Measurements from ENCODE around the gene LIM2.

The LIM2 gene

GRCh38 chr19:51339687-51340656 lies 47.8 kb downstream of the LIM2 start:
- DNase-seq (ENCODE audit: low read depth), result peak; percentile 98

GRCh38 chr19:51339313-51339686 lies 48.5 kb downstream of the LIM2 start:
- DNase-seq (ENCODE audit: low read depth), result no peak

- DNase-seq (ENCODE audit: low read depth), result peak; percentile 76
Measured at GRCh38 chr19:51338563-51339312, 49.0 kb downstream of the LIM2 start.

GRCh38 chr19:51337861-51338562 lies 49.8 kb downstream of the LIM2 start:
- DNase-seq (ENCODE audit: low read depth), result no peak

- no peak for DNase-seq (ENCODE audit: low read depth)
Measured at GRCh38 chr19:51337141-51337860, 50.5 kb downstream of the LIM2 start.

GRCh38 chr19:51333836-51334460 lies 53.8 kb downstream of the LIM2 start:
- no peak for DNase-seq (ENCODE audit: low read depth)

GRCh38 chr19:51331716-51332115 lies 56.1 kb downstream of the LIM2 start:
- no peak for DNase-seq (ENCODE audit: low read depth)

GRCh38 chr19:51331193-51331592 lies 56.6 kb downstream of the LIM2 start:
- DNase-seq (ENCODE audit: low read depth), result no peak

- DNase-seq (ENCODE audit: low read depth), result no peak
Measured at GRCh38 chr19:51330366-51330765, 57.4 kb downstream of the LIM2 start.

All from iris pigment epithelial cell (primary cell).